HepG2 (cell line): ENCODE results near the gene METTL5. TPM values are rescaled to one million over a fixed set of nuclear protein-coding genes. Genes with fewer than 3 reads are reported as not detected.

ENCODE experiments used
- ARHGAP35 ChIP-seq: sonication (generic); formaldehyde crosslinking; IDR thresholded peaks from 2 replicates; pipeline ENCODE4 v1.9.0; 2022; ENCODE audit warnings: mild to moderate bottlenecking, inconsistent platforms, moderate library complexity, missing genetic modification reagents, borderline replicate concordance
- ATRX ChIP-seq: sonication (generic); formaldehyde crosslinking; IDR thresholded peaks from 2 replicates; pipeline ENCODE4 v1.4.0; 2020; ENCODE audit warnings: missing genetic modification reagents, borderline replicate concordance
- CEBPZ ChIP-seq: IDR thresholded peaks from 2 replicates; pipeline ENCODE4 v1.6.1; 2012; ENCODE audit warnings: low read length, improper control_type of control experiment
- HMGXB3 ChIP-seq: sonication (generic); formaldehyde crosslinking; IDR thresholded peaks from 2 replicates; pipeline ENCODE4 v1.4.0; 2020; ENCODE audit warnings: missing genetic modification reagents, borderline replicate concordance
- HNRNPUL1 ChIP-seq: fragments of 200-400 bp; formaldehyde crosslinking; IDR thresholded peaks from 2 replicates; pipeline ENCODE4 v1.6.1; 2017; ENCODE audit warnings: low read depth, mild to moderate bottlenecking, low read length, moderate library complexity
- IKZF4 ChIP-seq: sonication (generic); formaldehyde crosslinking; IDR thresholded peaks from 2 replicates; pipeline ENCODE4 v1.5.1; 2020; ENCODE audit warnings: borderline replicate concordance, mild to moderate bottlenecking, low read depth, missing genetic modification reagents; ENCODE audit errors: not compliant biosample characterization
- MED8 ChIP-seq: sonication (generic); formaldehyde crosslinking; IDR thresholded peaks from 2 replicates; pipeline ENCODE4 v1.8.1; 2023; ENCODE audit warnings: mild to moderate bottlenecking, missing genetic modification reagents; ENCODE audit not compliant: insufficient replicate concordance
- MEIS1 ChIP-seq: sonication (generic); formaldehyde crosslinking; IDR thresholded peaks from 2 replicates; pipeline ENCODE4 v1.9.0; 2021; ENCODE audit warnings: mild to moderate bottlenecking, missing genetic modification reagents, moderate library complexity, borderline replicate concordance
- SRF ChIP-seq: IDR thresholded peaks from 2 replicates; pipeline ENCODE4 v1.6.1; 2011; ENCODE audit warnings: mild to moderate bottlenecking, low read depth, low read length, moderate library complexity
- SYNCRIP ChIP-seq: fragments of 200-400 bp; formaldehyde crosslinking; IDR thresholded peaks from 2 replicates; pipeline ENCODE4 v1.6.1; 2018; ENCODE audit warnings: mild to moderate bottlenecking, low read depth, low read length; ENCODE audit not compliant: insufficient read depth
- ZBTB1 ChIP-seq: sonication (generic); formaldehyde crosslinking; IDR thresholded peaks from 2 replicates; pipeline ENCODE4 v1.4.0; 2020; ENCODE audit warnings: missing genetic modification reagents, borderline replicate concordance
- ZNF598 ChIP-seq: sonication (generic); formaldehyde crosslinking; IDR thresholded peaks from 2 replicates; pipeline ENCODE4 v1.5.1; 2020; ENCODE audit warnings: mild to moderate bottlenecking, missing genetic modification reagents, borderline replicate concordance
- ZNF713 ChIP-seq: sonication (generic); formaldehyde crosslinking; IDR thresholded peaks from 2 replicates; pipeline ENCODE4 v1.4.0; 2020; ENCODE audit warnings: mild to moderate bottlenecking, missing genetic modification reagents
- ZNF768 ChIP-seq: sonication (generic); formaldehyde crosslinking; IDR thresholded peaks from 2 replicates; pipeline ENCODE4 v1.4.0; 2020; ENCODE audit warnings: missing genetic modification reagents
- ZSCAN29 ChIP-seq: sonication (generic); formaldehyde crosslinking; conservative IDR thresholded peaks from 2 replicates; pipeline ENCODE4 v1.4.0; 2020; ENCODE audit warnings: mild to moderate bottlenecking, missing genetic modification reagents
- polyA plus RNA-seq, 8 experiments: library from polyadenylated mRNA; depleted of rRNA in 3 of 8; stranded (reverse) in 7 of 8; unstranded in 1 of 8; fragments of >200 nt; fragmentation: Illumina TruSeq in 4 of 8; extraction: Trizol in 4 of 8; gene quantifications; 2 replicates each; pipeline versions ENCODE4 v1.2.1 to v1.2.3, GENCODE V29; 2011 to 2016; ENCODE audit warnings: low read depth in 4 of 8, missing spikeins in 1 of 8, mixed read lengths in 1 of 8; ENCODE audit not compliant: insufficient read depth in 1 of 8
- total RNA-seq, 5 experiments: library from RNA; depleted of rRNA; stranded (reverse); fragments of >200 nt; fragmentation: Illumina TruSeq; extraction: Trizol; gene quantifications; 2 replicates each; pipeline ENCODE4 v1.2.3, GENCODE V29; 2016; ENCODE audit warnings: low read depth in 1 of 5
- TF ChIP-seq, protein P1 (sequence below): sonication (generic); formaldehyde crosslinking; IDR thresholded peaks from 2 replicates; pipeline ENCODE4 v1.4.0; 2020; ENCODE audit warnings: missing genetic modification reagents
- TF ChIP-seq, protein P2 (sequence below): sonication (generic); formaldehyde crosslinking; IDR thresholded peaks from 2 replicates; pipeline ENCODE4 v1.8.1; 2023; ENCODE audit warnings: missing genetic modification reagents, mild to moderate bottlenecking, borderline replicate concordance

METTL5 gene
- total and polyA plus RNA-seq, 2 of the 13 experiments (the other 11 are each of a cell fraction or from before 2014, with no cell fraction given): 50.7 to 95.1 TPM

DNA sequence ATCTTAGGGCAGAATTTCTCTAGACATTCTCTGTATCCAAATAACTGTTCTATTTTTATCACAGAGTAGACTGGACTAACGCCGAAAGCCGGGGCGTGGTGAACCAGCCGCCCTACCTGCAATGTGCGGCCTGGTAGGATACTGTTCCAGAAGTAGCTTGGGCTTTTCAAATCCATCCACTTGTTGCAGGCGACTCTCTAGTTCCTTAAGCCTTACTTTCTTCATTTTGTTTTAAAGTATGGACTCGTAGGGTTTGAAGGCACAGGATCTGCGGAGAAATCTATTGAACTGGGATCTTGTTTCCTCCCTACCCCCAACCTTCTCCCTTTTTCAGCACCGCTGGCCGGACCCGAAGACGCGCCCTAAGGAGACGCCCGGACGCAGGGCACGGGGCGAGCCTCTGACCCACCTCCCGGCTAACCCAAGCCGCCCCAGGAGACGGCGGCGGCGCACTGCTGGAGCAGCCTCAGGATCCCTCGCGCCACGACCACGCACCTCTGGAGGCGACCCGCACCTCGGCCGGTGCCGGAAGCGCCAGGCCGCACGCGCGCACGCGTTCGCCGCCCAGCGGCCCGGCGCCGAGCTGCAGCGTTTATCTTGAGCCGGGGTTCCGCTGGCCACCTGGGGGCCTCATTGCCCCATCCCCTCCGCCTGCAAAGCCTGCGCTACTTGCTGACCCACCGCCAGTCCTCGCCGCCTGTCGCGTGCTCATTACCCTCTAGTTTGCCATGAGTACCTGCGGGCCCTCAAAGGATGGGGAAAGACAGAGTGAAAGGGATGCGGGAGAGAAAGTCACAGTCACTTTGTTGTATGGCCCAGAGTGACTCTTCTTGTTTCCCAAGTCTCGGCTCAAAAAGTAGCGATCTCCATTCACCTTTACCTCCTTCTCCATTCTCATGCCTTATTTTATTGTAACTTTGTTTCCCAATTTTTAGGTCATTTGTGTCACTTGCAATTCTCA lies at the start of gene METTL5 (continued):
- TF ChIP-seq IKZF4 (CRISPR knock-in tag): peak; percentile 91
- TF ChIP-seq CEBPZ: no peak
- TF ChIP-seq HNRNPUL1: no peak
- TF ChIP-seq ZNF713 (CRISPR knock-in tag): no peak
- no peak for TF ChIP-seq ATRX
- TF ChIP-seq, protein P1, sequence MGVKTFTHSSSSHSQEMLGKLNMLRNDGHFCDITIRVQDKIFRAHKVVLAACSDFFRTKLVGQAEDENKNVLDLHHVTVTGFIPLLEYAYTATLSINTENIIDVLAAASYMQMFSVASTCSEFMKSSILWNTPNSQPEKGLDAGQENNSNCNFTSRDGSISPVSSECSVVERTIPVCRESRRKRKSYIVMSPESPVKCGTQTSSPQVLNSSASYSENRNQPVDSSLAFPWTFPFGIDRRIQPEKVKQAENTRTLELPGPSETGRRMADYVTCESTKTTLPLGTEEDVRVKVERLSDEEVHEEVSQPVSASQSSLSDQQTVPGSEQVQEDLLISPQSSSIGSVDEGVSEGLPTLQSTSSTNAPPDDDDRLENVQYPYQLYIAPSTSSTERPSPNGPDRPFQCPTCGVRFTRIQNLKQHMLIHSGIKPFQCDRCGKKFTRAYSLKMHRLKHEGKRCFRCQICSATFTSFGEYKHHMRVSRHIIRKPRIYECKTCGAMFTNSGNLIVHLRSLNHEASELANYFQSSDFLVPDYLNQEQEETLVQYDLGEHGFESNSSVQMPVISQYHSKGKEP (CRISPR knock-in tag): no peak
- TF ChIP-seq, protein P2, sequence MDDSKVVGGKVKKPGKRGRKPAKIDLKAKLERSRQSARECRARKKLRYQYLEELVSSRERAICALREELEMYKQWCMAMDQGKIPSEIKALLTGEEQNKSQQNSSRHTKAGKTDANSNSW (CRISPR knock-in tag): peak; percentile 79; the same call in 1 of the 2 replicates
- TF ChIP-seq HMGXB3: no peak
- peak; percentile 82; the same call in 1 of the 2 replicates for TF ChIP-seq ZSCAN29 (CRISPR knock-in tag)
- TF ChIP-seq MEIS1 (CRISPR knock-in tag): no peak
- peak; percentile 87; the same call in 1 of the 2 replicates for TF ChIP-seq ARHGAP35 (CRISPR knock-in tag)
- TF ChIP-seq ZBTB1 (CRISPR knock-in tag): no peak; the same call in 1 of the 2 replicates
- no peak for TF ChIP-seq MED8
- no peak for TF ChIP-seq SYNCRIP
- peak; percentile 93; the same call in 1 of the 2 replicates for TF ChIP-seq ZNF598 (CRISPR knock-in tag)
- TF ChIP-seq SRF: no peak
- peak; percentile 77; the same call in 1 of the 2 replicates for TF ChIP-seq ZNF768 (CRISPR knock-in tag)
